Stomach (tissue), 4 donors: Measurements from ENCODE around the gene CISD3.

Experiments
- POLR2A ChIP-seq, 4 donors: fragments of 450-650 bp; IDR thresholded peaks; one replicate each; pipeline ENCODE4 v1.6.1; 2016; ENCODE audit warnings: antibody characterized with exemption in 4 of 4, control low read depth in 2 of 4, mild to moderate bottlenecking in 1 of 4, moderate library complexity in 1 of 4
- POLR2AphosphoS5 ChIP-seq, 3 donors: sonication (generic); formaldehyde crosslinking; IDR thresholded peaks; one replicate each; pipeline ENCODE4 v1.6.1; 2016; ENCODE audit warnings: antibody characterized with exemption in 3 of 3
- TF ChIP-seq, protein P1 (sequence below), 7 experiments: fragments of 450-650 bp in 4 of 7; fragments of 200-600 bp in 3 of 7; sonication (generic) in 3 of 7; IDR thresholded peaks; one replicate each; pipeline ENCODE4 v1.5.1; 2016 to 2019; ENCODE audit warnings: antibody characterized with exemption in 7 of 7, control low read depth in 2 of 7, mild to moderate bottlenecking in 1 of 7

GRCh38 chr17:38710604-38710962, 19.6 kb upstream of the CISD3 start:
- TF ChIP-seq, protein P1, sequence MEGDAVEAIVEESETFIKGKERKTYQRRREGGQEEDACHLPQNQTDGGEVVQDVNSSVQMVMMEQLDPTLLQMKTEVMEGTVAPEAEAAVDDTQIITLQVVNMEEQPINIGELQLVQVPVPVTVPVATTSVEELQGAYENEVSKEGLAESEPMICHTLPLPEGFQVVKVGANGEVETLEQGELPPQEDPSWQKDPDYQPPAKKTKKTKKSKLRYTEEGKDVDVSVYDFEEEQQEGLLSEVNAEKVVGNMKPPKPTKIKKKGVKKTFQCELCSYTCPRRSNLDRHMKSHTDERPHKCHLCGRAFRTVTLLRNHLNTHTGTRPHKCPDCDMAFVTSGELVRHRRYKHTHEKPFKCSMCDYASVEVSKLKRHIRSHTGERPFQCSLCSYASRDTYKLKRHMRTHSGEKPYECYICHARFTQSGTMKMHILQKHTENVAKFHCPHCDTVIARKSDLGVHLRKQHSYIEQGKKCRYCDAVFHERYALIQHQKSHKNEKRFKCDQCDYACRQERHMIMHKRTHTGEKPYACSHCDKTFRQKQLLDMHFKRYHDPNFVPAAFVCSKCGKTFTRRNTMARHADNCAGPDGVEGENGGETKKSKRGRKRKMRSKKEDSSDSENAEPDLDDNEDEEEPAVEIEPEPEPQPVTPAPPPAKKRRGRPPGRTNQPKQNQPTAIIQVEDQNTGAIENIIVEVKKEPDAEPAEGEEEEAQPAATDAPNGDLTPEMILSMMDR (IDR thresholded peaks at IDR 0.05): no peak
- TF ChIP-seq POLR2A (IDR thresholded peaks at IDR 0.05): no peak
- no peak for TF ChIP-seq POLR2AphosphoS5 (IDR thresholded peaks at IDR 0.05)
